CD4-positive, alpha-beta memory T cell (primary cell): ENCODE measurements around the gene CASP8. TPM values are rescaled to one million over a fixed set of nuclear protein-coding genes. Genes with fewer than 3 reads are reported as not detected.

Experiments
- polyA plus RNA-seq, 2 donors: library from polyadenylated mRNA; unstranded; fragments of 300-500 nt; fragmentation: Illumina TruSeq; gene quantifications; one replicate each; pipeline ENCODE4 v1.2.3, GENCODE V29; 2021
- total RNA-seq, 2 experiments: library from RNA; stranded (reverse); gene quantifications; one replicate each; pipeline ENCODE4 v1.2.3, GENCODE V29; 2021

Gene CASP8
- total and polyA plus RNA-seq, 4 experiments from 2014 or later = 30.6 to 200 (median 153) TPM

Other genes starting within 250 kb of the CASP8 start
- gene HYCC2, start 188.9 kb upstream of the CASP8 start, total RNA-seq = 10 to 100 TPM; 33.1 to 36.4 TPM
- 10 to 100 TPM; 23.5 to 25.2 TPM for gene HYCC2, start 188.9 kb upstream of the CASP8 start, polyA plus RNA-seq
- gene NDUFB3, start 188.5 kb upstream of the CASP8 start, total RNA-seq = 10 to 100 TPM; 48.7 to 53.6 TPM
- 100 to 1,000 TPM; 261 to 298 TPM for gene NDUFB3, start 188.5 kb upstream of the CASP8 start, polyA plus RNA-seq
- gene CFLAR, start 144.4 kb upstream of the CASP8 start, total RNA-seq = 100 to 1,000 TPM; 222 to 235 TPM
- gene CFLAR, start 144.4 kb upstream of the CASP8 start, polyA plus RNA-seq = 100 to 1,000 TPM; 127 to 155 TPM
- gene CASP10, start 77.4 kb upstream of the CASP8 start, total RNA-seq = 10 to 100 TPM; 30.6 to 36.6 TPM
- 10 to 100 TPM; 15.3 to 15.5 TPM for gene CASP10, start 77.4 kb upstream of the CASP8 start, polyA plus RNA-seq
- gene FLACC1, start 96.8 kb downstream of the CASP8 start, total RNA-seq = 10 to 100 TPM; 10.0 to 10.3 TPM
- under 1 TPM; 0.39 to 0.77 TPM for gene FLACC1, start 96.8 kb downstream of the CASP8 start, polyA plus RNA-seq
- gene TRAK2, start 190.9 kb downstream of the CASP8 start, total RNA-seq = 10 to 100 TPM; 46.8 to 47.3 TPM
- 10 to 100 TPM; 25.2 to 40.6 TPM for gene TRAK2, start 190.9 kb downstream of the CASP8 start, polyA plus RNA-seq
- 10 to 100 TPM; 17.3 to 20.9 TPM for gene STRADB, start 191.2 kb downstream of the CASP8 start, total RNA-seq
- 10 to 100 TPM; 22.4 to 36.2 TPM for gene STRADB, start 191.2 kb downstream of the CASP8 start, polyA plus RNA-seq